GM18517 (cell line): ENCODE data around the gene LCP2.
"Not testable (repeated sequence)": the region's sequence is repeated elsewhere in the genome, so short reads cannot be mapped to it uniquely, and the experiment has no call there.

Experiments used
- ATAC-seq: cut with Tn5 transposase; IDR thresholded peaks from one replicate; pipeline ENCODE4 v1.9.1; 2021; ENCODE audit warnings: mild to moderate bottlenecking, moderate library complexity; ENCODE audit not compliant: unreplicated experiment

Gene LCP2

GRCh38 chr5:170250810-170251317 lies 46.7 kb downstream of the LCP2 start:
- no peak for ATAC-seq

DNA sequence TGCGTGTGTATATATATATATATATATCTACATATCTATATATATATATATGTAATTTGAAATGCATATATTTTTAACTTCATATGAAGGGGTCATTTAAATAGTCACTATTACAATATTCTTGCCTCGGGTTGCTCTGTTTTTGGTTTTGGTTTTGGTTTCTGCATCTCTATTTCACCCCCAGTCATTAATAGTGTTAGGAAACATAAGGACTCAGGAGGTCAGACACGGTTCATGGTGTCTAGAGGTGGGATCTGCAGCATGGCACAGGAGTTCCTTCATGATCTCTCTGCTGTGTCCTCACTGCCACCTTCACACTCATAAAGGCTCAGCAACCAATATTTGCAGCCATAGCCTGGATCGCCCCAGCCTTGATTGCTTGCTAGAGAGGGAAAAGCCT lies 48.2 kb downstream of the LCP2 start:
- no peak for ATAC-seq

DNA sequence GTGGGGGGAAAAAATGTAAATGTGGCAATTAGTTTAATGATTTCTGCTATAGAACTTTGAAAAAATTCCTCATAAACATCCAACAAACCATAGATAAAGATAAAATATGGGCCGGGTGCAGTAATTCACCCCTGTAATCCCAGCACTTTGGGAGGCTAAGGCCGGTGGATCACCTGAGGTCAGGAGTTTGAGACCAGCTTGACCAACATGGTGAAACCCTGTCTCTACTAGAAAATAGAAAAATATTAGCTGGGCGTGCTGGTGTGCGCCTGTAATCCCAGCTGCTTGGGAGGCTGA lies 48.7 kb downstream of the LCP2 start:
- ATAC-seq: not testable (repeated sequence)

- no peak for ATAC-seq
These were observed 49.2 kb downstream of the LCP2 start for GRCh38 chr5:170248172-170248930.

DNA sequence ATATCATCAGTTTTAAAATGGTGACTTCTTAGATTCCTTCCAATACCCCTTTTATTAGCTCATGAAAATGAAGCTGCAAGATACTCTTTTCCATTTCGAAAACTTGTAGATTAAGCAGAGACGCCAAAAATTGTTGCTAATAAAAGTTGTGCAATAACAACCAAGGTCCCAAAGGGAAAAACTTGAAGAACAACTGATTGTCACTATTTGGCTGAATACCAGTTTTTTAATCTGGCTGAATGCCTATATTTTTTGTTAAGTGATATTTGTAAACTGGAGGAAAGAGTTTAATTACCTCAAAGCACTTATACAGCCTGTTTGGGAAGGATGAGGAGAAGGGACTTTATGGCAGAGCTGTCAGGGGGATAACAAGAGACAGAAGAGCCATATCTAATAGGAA lies 50.2 kb downstream of the LCP2 start:
- no peak for ATAC-seq

- ATAC-seq: no peak
These were observed 51.3 kb downstream of the LCP2 start for GRCh38 chr5:170246126-170246870.

- ATAC-seq: not testable (repeated sequence)
These were observed 52.1 kb downstream of the LCP2 start for GRCh38 chr5:170245436-170245835.

DNA sequence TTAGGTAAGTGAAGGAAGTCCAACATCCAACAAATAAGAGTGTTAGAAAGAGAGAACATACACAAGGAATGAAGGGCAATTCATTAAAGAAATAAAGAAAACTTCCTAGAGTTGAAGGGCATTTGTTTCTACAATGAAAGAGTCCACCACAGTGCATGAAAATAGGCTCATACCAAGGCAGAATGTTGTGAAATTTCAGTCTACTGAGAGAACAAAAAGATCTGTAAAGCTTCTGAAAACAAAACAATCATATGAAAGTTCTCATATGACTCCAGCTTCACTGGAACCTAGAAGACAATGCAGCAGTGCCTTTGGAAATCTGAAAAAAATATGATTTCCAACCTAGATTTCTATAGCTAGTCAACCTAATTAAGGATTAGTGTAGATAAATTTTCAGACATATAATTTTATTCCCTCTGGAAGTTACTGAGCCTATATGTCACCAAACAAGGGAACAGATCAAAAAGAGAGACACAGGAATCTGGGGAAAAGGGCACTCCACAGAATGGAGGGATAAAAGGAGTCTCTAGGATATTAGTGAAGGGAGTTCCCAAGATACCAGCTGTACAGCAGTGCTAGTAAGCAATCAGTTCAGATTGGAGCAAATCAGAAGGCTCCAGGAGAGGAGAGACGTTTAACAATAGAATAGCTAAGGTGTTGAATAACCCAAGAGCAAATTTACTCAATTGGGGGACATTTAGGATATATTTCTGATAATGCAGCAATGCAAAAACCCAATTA lies 59.0 kb downstream of the LCP2 start:
- no peak for ATAC-seq

DNA sequence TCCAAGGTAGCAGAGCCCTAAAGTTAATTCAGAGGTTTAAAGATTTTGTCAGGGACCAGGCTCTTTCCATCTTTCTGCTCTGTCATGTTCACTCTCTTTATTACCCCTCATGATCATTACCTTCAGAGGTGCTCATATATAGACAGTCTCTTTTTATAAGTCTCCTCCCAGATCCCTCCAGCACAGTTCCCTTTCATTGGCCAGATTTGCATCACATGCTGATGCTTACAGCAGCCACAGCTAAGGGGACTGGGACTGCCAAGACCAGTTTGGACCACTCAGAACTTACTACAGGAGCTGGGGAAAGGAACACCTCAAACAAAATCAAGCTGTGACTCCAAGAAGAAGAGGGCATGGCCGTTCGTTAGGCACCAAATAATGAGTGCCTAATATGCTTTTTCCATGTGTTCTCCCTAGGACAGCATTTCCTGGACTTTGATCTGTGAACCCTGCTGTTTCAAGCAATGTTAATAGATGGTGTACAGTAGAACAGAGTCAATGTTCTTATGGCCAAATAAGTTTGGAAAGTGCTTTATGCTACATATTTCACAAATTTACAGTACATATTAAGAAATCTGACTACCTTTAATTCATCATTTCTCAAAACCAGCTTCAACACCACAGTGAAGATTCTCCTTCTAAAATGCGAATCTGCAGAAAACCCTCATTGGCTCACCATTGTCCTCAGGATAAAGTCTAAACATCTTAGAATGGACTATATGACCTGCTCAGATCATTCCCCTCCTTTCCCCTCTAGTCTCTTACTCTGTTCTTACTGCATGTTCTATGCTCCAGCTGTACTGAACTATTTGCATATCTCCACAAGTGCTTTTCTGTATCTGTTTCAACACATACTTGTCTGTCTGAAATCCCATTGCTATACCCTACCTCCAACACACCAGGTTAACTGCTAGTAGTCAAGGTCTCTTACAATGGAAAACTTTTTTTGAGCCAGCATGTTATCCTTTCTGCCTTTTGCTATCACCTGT lies 61.4 kb downstream of the LCP2 start:
- no peak for ATAC-seq

DNA sequence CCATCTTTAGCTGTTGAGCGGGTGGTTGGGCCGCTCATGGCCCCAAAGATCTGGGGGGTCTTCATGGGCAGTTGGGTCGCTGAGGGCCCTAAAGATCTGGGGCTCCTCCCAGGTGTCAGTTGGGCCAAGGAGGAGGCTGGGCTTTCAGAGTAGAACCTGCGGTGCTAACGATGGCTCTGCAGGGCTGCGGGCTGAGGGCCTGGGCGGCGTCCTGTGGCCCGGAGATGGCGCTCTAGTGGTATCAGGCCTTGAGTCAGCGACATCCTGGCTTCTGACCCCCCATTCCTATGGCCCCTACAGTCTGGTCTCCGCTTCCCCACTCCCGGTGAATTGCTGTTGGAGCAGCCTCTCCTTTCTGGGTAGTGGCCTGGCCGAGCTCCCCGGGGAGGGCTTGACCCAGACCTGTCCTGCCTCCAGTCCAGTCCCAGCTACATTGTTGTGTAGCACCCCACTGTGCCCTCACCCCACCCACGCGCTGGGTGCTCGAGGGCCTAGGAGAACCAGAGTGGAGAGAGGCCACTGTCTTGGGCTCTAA lies 64.2 kb downstream of the LCP2 start:
- no peak for ATAC-seq

DNA sequence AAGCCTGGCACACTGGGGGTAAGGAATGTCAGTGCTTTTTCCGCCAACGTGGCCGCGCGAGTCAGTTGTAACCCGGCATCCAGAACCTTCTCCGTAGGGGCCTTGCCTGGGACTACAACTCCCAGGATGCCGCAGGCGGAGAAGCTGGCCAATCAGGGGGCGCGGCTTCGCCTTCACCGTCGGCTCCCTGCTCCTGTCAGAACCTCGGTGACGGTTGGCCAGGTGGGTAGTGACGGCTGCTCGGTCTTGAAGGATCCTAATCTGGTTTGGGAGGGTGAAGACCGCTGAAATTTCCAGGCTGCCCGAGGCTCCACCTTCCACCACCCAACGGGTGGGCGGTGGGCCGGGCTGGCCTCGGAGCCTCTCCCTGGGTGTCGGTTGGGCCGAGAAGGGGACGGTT lies 64.8 kb downstream of the LCP2 start, which contains the start of gene C5orf58:
Gene C5orf58 (plus strand): TSS at position 200 of the 400 bp plus-strand sequence. CDS start 1,992 bp downstream, outside the sequence.
- no peak for ATAC-seq

- ATAC-seq: no peak
These were observed 68.7 kb downstream of the LCP2 start for GRCh38 chr5:170228762-170229435.

- no peak for ATAC-seq
These were observed 70.9 kb downstream of the LCP2 start for GRCh38 chr5:170226661-170227060.

GRCh38 chr5:170226129-170226615 lies 71.4 kb downstream of the LCP2 start:
- ATAC-seq: no peak

GRCh38 chr5:170225326-170226128 lies 72.0 kb downstream of the LCP2 start:
- ATAC-seq: no peak

- no peak for ATAC-seq
These were observed 73.7 kb downstream of the LCP2 start for GRCh38 chr5:170223906-170224305.

- no peak for ATAC-seq
These were observed 74.2 kb downstream of the LCP2 start for GRCh38 chr5:170223360-170223759.

GRCh38 chr5:170221327-170221741 lies 76.2 kb downstream of the LCP2 start:
- no peak for ATAC-seq
